Retinal pigment epithelial cell (primary cell): ENCODE data around the gene CRLF1.

Experiments used
- DNase-seq: peaks from one replicate; pipeline ENCODE4 v3.0.0-alpha.2; 2010; ENCODE audit warnings: low read depth
- H3K4me3 ChIP-seq: 2 replicates; pipeline ENCODE4 v1.5.1; 2011; ENCODE audit warnings: mild to moderate bottlenecking, low read length, control low read depth, moderate library complexity
- CTCF ChIP-seq: conservative IDR thresholded peaks from 2 replicates; pipeline ENCODE4 v1.5.1; 2011; ENCODE audit warnings: low read depth, low read length, control low read depth, inconsistent platforms

The CRLF1 gene

GRCh38 chr19:18566953-18567352 lies 39.6 kb downstream of the CRLF1 start:
- no peak for TF ChIP-seq CTCF
- no peak for DNase-seq
- H3K4me3 ChIP-seq, result no peak overlapping the region

DNA sequence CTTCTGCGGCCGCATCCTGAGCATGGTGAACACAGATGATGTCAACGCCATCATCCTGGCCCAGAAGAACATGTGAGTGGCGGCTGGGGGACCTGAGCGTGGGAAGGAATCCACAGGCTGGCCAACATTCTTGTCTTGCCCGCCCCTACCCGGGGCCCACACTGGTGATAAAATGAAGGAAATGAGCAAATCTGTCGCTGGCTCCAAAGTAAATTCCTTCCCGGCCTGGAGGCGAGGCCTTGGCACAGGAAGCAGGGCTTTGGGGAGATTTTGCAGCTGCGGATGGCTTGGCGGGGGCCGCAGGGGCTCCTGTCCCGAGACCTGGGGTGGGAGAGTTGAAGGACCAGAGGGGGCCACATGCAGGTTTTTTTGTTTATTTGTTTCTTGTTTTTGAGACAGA lies 44.5 kb downstream of the CRLF1 start:
- no peak for TF ChIP-seq CTCF
- no peak for DNase-seq
- no peak overlapping the region for H3K4me3 ChIP-seq

- no peak overlapping the region for H3K4me3 ChIP-seq
- DNase-seq, result no peak
- no peak for TF ChIP-seq CTCF
Measured at GRCh38 chr19:18559685-18560084, 46.9 kb downstream of the CRLF1 start.

DNA sequence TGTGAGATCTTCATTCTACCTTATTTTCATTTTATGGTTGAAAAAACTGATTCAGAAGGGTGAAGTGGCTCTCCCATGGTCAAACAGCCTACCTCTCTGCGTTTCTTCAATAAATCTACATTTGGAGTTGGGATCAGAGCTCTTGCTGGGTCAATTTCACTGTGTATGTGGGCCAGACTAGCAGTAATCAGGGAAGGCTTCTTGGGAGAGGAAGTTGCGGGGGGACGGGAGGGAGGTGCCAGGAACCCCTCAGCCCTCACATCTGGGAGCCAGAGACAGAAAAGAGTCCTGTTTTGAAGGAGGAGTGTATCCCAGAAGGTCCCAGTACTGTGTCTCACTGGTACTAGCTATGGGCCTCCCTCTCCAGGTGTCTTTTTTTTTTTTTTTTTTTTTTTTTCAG lies 48.0 kb downstream of the CRLF1 start:
- peak overlapping the region; percentile 91 for H3K4me3 ChIP-seq
- TF ChIP-seq CTCF, result no peak
- no peak for DNase-seq

- DNase-seq, result no peak
- no peak for TF ChIP-seq CTCF
- peak overlapping the region; percentile 91 for H3K4me3 ChIP-seq
Measured at GRCh38 chr19:18558202-18558555, 48.4 kb downstream of the CRLF1 start.

DNA sequence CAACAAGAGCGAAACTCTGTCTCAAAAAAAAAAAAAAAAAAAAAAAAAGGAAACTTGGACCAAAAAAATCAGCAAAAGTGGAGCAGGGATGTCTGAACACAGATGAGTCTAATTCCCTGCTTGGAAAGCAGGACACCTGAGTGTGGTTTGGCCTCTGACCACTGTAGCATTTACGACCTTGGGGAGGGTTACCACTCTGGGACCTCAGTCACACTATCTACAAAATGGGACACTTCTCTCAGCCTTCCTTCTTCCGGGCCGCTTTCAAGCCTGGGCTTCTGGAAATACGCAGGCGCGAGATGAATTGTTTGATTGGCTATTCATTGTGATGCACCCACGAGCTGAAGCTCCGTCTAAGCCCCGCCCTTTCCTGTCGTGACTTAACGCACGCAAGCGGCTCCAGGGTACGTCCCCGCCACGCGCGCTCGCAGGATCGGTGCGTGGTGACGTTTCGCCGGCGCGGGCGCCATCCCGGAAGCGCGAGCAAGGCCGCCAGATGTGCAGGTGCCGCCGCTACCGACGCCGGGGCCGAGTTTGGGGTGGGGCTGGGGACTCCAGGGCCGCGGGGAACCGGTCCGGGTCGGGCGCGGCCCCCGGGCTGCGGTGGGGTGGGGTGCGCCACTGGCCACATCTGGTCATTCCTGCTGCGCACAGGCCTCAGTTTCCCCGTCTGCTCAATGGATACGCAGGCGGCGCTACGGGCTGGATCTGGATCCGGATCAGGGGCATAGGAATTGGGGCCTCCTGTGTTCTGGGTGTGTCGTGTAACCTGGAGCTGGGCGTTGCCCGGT lies 49.0 kb downstream of the CRLF1 start, which contains the start of gene KXD1:
Gene KXD1, plus strand, starts transcription at position 460 of the 791 bp plus-strand sequence. CDS start 4,187 bp downstream, outside the sequence.
- peak; percentile 86 for DNase-seq
- TF ChIP-seq CTCF, result no peak

GRCh38 chr19:18551631-18552030 lies 55.0 kb downstream of the CRLF1 start:
- H3K4me3 ChIP-seq, result no peak overlapping the region
- TF ChIP-seq CTCF, result no peak
- DNase-seq, result peak; percentile 67

More for the DNA sequence above, 49.0 kb downstream of the CRLF1 start, which contains the start of gene KXD1:
- peak within 1 kb of the TSS; percentile 91 for H3K4me3 ChIP-seq
